IMR-90 (cell line): ENCODE results near the gene HSPB1. TPM values are rescaled to one million over a fixed set of nuclear protein-coding genes. Genes with fewer than 3 reads are reported as not detected.
"Not testable (repeated sequence)": the region's sequence is repeated elsewhere in the genome, so short reads cannot be mapped to it uniquely, and the experiment has no call there.

ENCODE experiments used
- ATAC-seq: fragments of 200-7000 bp; cut with Tn5 transposase; 2 replicates; pipeline ENCODE4 v1.9.1; 2020; ENCODE audit warnings: low read depth, mild to moderate bottlenecking, moderate library complexity
- BruUV-seq: library from RNA; stranded (reverse); fragments of 400-500 nt; replicated peaks from 2 replicates; lab custom pipeline; 2021; lab: Mats Ljungman, UMichigan
- CTCF ChIA-PET: fragments of 300-600 bp; formaldehyde crosslinking; extraction: SDS; loops from one replicate; lab custom pipeline; 2021; ENCODE audit warnings: antibody characterized with exemption; lab: Yijun Ruan, JAX
- POLR2A ChIA-PET: fragments of 300-600 bp; sonication (Branson Sonifier 250); formaldehyde crosslinking; loops from one replicate; lab custom pipeline; 2022; ENCODE audit warnings: antibody characterized with exemption; ENCODE audit not compliant: unreplicated experiment; lab: Charles Lee
- DNase-seq: peaks from one replicate; pipeline ENCODE4 v3.0.0; 2013
- H2AFZ ChIP-seq: replicated peaks from 2 replicates; pipeline ENCODE3; 2013; ENCODE audit warnings: low read length, mild to moderate bottlenecking; ENCODE audit not compliant: poor library complexity
- H2AK5ac ChIP-seq: 2 replicates; pipeline ENCODE4 v1.6.1; 2013; ENCODE audit warnings: low read depth, low read length, inconsistent platforms
- H2AK9ac ChIP-seq: replicated peaks from 2 replicates; pipeline ENCODE3; 2013; ENCODE audit warnings: mild to moderate bottlenecking, low read depth, low read length, moderate library complexity; ENCODE audit not compliant: poor library complexity
- H2BK120ac ChIP-seq: 2 replicates; pipeline ENCODE4 v1.6.1; 2013; ENCODE audit warnings: low read depth, low read length, inconsistent platforms
- H2BK15ac ChIP-seq: 3 replicates; pipeline ENCODE4 v1.6.1; 2013; ENCODE audit warnings: low read depth, low read length, inconsistent platforms
- H2BK20ac ChIP-seq: 2 replicates; pipeline ENCODE4 v1.6.1; 2013; ENCODE audit warnings: low read depth, mild to moderate bottlenecking, inconsistent platforms, low read length, moderate library complexity
- H2BK5ac ChIP-seq: 2 replicates; pipeline ENCODE4 v1.6.1; 2013; ENCODE audit warnings: mild to moderate bottlenecking, low read depth, low read length, inconsistent platforms; ENCODE audit not compliant: poor library complexity, severe bottlenecking
- H3K14ac ChIP-seq: replicated peaks from 2 replicates; pipeline ENCODE4 v1.6.1; 2013; ENCODE audit warnings: low read depth, low read length, inconsistent platforms
- H3K18ac ChIP-seq: 2 replicates; pipeline ENCODE4 v1.6.1; 2013; ENCODE audit warnings: low read depth, low read length, control low read depth
- H3K23ac ChIP-seq: 2 replicates; pipeline ENCODE4 v1.6.1; 2013; ENCODE audit warnings: low read depth, low read length, inconsistent platforms
- H3K27ac ChIP-seq: 2 replicates; pipeline ENCODE4 v1.5.1; 2013; ENCODE audit warnings: mild to moderate bottlenecking, control low read depth, low read length; ENCODE audit not compliant: insufficient read depth
- H3K27me3 ChIP-seq: 2 replicates; pipeline ENCODE4 v1.6.1; 2013; ENCODE audit warnings: low read length; ENCODE audit not compliant: control insufficient read depth, insufficient read depth
- H3K36me3 ChIP-seq: 2 replicates; pipeline ENCODE4 v1.6.1; 2013; ENCODE audit warnings: low read length, mixed read lengths; ENCODE audit not compliant: control insufficient read depth, insufficient read depth
- H3K4ac ChIP-seq: 2 replicates; pipeline ENCODE4 v1.6.1; 2013; ENCODE audit warnings: low read depth, low read length, inconsistent platforms
- H3K4me1 ChIP-seq: 2 replicates; pipeline ENCODE4 v1.6.1; 2013; ENCODE audit warnings: low read length, mixed read lengths; ENCODE audit not compliant: control insufficient read depth, insufficient read depth
- H3K4me2 ChIP-seq: 2 replicates; pipeline ENCODE4 v1.6.1; 2013; ENCODE audit warnings: low read depth, mild to moderate bottlenecking, control low read depth, low read length, moderate library complexity
- H3K4me3 ChIP-seq: 2 replicates; pipeline ENCODE4 v1.5.1; 2013; ENCODE audit warnings: low read depth, mild to moderate bottlenecking, control low read depth, low read length, moderate library complexity; ENCODE audit not compliant: insufficient read depth
- H3K56ac ChIP-seq: 2 replicates; pipeline ENCODE4 v1.6.1; 2013; ENCODE audit warnings: low read length, inconsistent platforms; ENCODE audit not compliant: insufficient read depth; ENCODE audit errors: extremely low read depth
- H3K79me1 ChIP-seq, 2 experiments: 2 replicates each; pipeline ENCODE4 v1.6.1; 2013; ENCODE audit warnings: low read length in 2 of 2, inconsistent platforms in 1 of 2, low read depth in 1 of 2
- H3K9ac ChIP-seq: 2 replicates; pipeline ENCODE4 v1.6.1; 2013; ENCODE audit warnings: low read depth, low read length, control low read depth
- H3K9me1 ChIP-seq: 2 replicates; pipeline ENCODE4 v1.6.1; 2013; ENCODE audit warnings: low read length, inconsistent platforms; ENCODE audit not compliant: insufficient read depth
- H3K9me3 ChIP-seq: 2 replicates; pipeline ENCODE4 v1.6.1; 2013; ENCODE audit warnings: low read length; ENCODE audit not compliant: control insufficient read depth, insufficient read depth
- H4K20me1 ChIP-seq: 2 replicates; pipeline ENCODE4 v1.6.1; 2013; ENCODE audit warnings: low read length, inconsistent platforms; ENCODE audit not compliant: insufficient read depth
- H4K5ac ChIP-seq: 2 replicates; pipeline ENCODE4 v1.6.1; 2013; ENCODE audit warnings: mild to moderate bottlenecking, low read depth, low read length, control low read depth
- H4K8ac ChIP-seq, 2 experiments: 2 replicates each; pipeline ENCODE4 v1.6.1; 2013; ENCODE audit warnings: low read depth in 2 of 2, low read length in 2 of 2, control low read depth in 1 of 2, inconsistent platforms in 1 of 2
- H4K91ac ChIP-seq: 2 replicates; pipeline ENCODE4 v1.6.1; 2013; ENCODE audit warnings: low read depth, low read length, inconsistent platforms; ENCODE audit not compliant: insufficient read depth
- WGBS, 2 experiments: methylation state at CpG; one replicate each; pipeline versions ENCODE4 v1.1.5 to v1.1.7; 2013; ENCODE audit warnings: missing lambda C conversion rate in 2 of 2; ENCODE audit not compliant: insufficient read length in 1 of 2; ENCODE audit errors: extremely low coverage in 2 of 2; 5-methylcytosine and 5-hydroxymethylcytosine counted together
- dilution Hi-C: fragments of 300-500 bp; cut with HindIII; formaldehyde crosslinking; loops from one replicate; pipeline ENCODE4 v1.14.3; 2018; ENCODE audit warnings: low sequenced_read_pairs; ENCODE audit not compliant: unreplicated experiment
- in situ Hi-C: fragments of 300-500 bp; cut with MboI; formaldehyde crosslinking; loops from 3 replicates; pipeline ENCODE4 v1.14.3; 2019; ENCODE audit warnings: low sequenced_read_pairs, inconsistent platforms, mixed read lengths
- intact Hi-C: fragments of 100-400 bp; cut with micrococcal nuclease; formaldehyde crosslinking; loops from 2 replicates; pipeline ENCODE4 v1.10.0; 2022
- polyA plus RNA-seq, 3 experiments: library from polyadenylated mRNA; depleted of rRNA; stranded (reverse); fragments of >200 nt; gene quantifications; 2 replicates each; pipeline ENCODE4 v1.2.3, GENCODE V29; 2012; ENCODE audit warnings: low replicate concordance in 1 of 3
- total RNA-seq: library from RNA; depleted of rRNA; stranded (reverse); fragments of >200 nt; gene quantifications from 2 replicates; pipeline ENCODE4 v1.2.3, GENCODE V29; 2012

Gene HSPB1
- total and polyA plus RNA-seq, 2 of the 4 experiments (the other 2 are of a cell fraction) = 33.2 to 1,363 TPM

GRCh38 chr7:76271384-76271783 is 31.1 kb upstream of the HSPB1 start:
- in situ Hi-C loops, H4K8ac ChIP-seq, H4K5ac ChIP-seq, intact Hi-C loops, H2AFZ ChIP-seq, H2AK9ac ChIP-seq, BruUV-seq, ATAC-seq, H2BK5ac ChIP-seq, H3K18ac ChIP-seq, H3K9ac ChIP-seq, H3K4me3 ChIP-seq, H2AK5ac ChIP-seq, dilution Hi-C loops, H3K4me2 ChIP-seq, POLR2A ChIA-PET, H4K20me1 ChIP-seq, H3K14ac ChIP-seq, H3K9me1 ChIP-seq, H4K91ac ChIP-seq, DNase-seq, H3K4me1 ChIP-seq, H2BK20ac ChIP-seq, H3K4ac ChIP-seq, H3K27ac ChIP-seq, H3K9me3 ChIP-seq, H3K56ac ChIP-seq, H3K23ac ChIP-seq, H3K79me1 ChIP-seq, H2BK120ac ChIP-seq, H3K36me3 ChIP-seq, H2BK15ac ChIP-seq: not testable (repeated sequence)
- CTCF ChIA-PET = interaction anchor here (1.3 kb wide), 1 partner anchor 20 kb away, joined by 4 read pairs; no protein-coding TSS in a partner anchor
- H3K27me3 ChIP-seq = peaks cover 76% of the 10 kb centered on the region
- no CpG with 5 or more reads among the region's 2 CpGs for WGBS, 2 experiments
